HG03159 (cell line): ENCODE results near the gene PDE4D.

Experiments used
- ATAC-seq: cut with Tn5 transposase; IDR thresholded peaks from one replicate; pipeline ENCODE4 v1.9.1; 2021; ENCODE audit warnings: mild to moderate bottlenecking, moderate library complexity; ENCODE audit not compliant: unreplicated experiment

The PDE4D gene

DNA sequence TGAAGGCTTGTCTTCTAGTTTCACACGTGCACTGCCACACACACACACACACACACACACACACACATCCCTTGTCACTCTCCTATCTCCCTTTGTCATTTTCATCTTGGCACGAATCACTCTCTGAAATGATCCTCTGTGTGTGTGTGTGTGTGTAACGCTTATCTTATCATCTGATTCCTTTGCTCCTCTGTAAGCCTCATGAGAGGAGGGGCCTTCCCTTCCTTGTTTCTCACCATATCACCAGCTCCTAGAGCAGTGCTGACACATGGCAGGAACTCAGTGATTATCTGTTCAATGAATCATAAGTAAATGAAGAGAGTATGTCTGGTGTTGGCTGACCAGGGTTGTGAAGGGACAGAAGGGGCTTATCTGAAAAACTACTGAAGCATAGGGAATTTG, 53.3 kb downstream of the PDE4D start:
- no peak for ATAC-seq

DNA sequence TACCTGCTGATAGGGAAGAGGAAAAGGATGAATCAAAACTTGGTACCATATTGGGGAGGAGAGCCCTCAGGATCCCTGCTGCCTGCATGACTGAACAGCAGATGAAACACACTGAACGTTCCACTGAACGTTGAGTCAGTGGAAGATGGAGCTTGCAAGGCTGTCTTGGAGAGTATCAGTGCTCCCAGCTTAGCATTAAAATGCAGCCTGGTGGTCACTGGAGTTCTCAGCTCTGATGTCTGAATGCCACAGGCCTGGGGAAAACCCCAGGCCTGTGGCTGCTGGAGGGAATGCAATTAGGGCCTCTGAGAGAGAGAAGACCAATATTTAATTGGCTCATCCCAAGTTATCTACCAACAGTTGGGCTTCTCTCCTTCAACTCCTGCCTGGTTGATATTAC, 54.5 kb downstream of the PDE4D start:
- ATAC-seq: no peak

DNA sequence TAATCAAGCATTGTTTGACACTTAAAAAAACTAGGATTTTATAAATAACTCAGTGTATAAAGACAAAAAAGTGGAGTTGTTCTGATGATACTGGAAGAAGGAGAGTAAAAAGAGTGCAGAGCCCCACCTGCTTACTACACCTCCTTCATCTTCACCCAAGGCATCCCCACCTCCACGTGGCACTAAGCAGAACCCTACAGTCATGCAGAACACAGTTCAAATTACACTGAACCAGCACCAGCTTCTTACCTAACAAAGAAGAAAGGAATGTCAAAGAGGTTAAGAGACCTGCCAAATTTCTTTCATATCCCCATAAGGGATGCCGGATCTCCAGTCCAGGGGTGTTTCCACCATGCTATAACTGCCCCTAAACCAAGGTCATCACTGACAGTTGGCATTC, 55.5 kb downstream of the PDE4D start:
- ATAC-seq: no peak

GRCh38 chr5:59837071-59837470, 56.5 kb downstream of the PDE4D start:
- no peak for ATAC-seq

- no peak for ATAC-seq
Measured at GRCh38 chr5:59835800-59836199, 57.7 kb downstream of the PDE4D start.

DNA sequence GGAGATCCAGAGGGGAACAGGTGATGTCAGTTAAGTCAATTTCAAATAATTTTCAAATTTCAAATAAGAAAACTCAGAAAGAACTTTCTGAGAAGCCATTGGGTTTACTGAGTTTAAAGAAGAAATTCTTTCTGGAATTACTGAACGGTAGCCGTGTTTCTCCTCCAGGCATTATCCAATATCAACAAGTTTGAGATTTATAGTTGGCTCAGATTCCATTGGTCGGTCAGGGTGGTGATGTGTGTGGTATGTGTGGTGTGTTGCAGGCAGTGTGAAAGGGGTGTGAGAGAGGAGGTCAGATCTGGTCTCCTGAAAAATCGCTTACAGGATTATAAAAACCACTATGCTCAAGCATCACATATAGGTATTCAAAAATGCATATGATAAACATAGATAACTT, 60.1 kb downstream of the PDE4D start:
- ATAC-seq: no peak

- ATAC-seq: no peak
Measured at GRCh38 chr5:59832577-59833301, 60.8 kb downstream of the PDE4D start.

GRCh38 chr5:59831326-59832010, 62.1 kb downstream of the PDE4D start:
- no peak for ATAC-seq

- no peak for ATAC-seq
Measured at GRCh38 chr5:59830536-59831200, 62.9 kb downstream of the PDE4D start.

- no peak for ATAC-seq
Measured at GRCh38 chr5:59829922-59830321, 63.6 kb downstream of the PDE4D start.

GRCh38 chr5:59829386-59829785, 64.1 kb downstream of the PDE4D start:
- no peak for ATAC-seq

DNA sequence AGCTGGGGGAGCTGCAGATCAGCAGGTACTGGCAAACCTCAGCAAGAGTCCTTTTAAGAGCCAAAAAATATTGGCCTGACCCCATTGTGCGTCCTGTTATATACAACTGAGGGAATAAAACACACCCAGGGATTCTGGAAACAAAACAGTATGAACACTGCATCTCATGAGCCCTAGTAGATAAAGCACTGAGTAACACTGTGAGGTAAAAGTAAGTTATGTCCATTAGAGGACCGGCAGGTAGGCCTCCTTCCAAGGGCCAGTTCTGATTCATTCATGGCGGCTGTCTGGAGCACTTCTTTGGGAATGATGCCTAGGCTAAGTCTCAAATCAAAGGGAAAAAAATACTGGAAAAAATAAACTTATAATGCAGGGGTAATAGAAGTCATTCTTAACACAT, 64.9 kb downstream of the PDE4D start:
- no peak for ATAC-seq

- no peak for ATAC-seq
Measured at GRCh38 chr5:59826996-59827395, 66.5 kb downstream of the PDE4D start.

- ATAC-seq: no peak
Measured at GRCh38 chr5:59823420-59823819, 70.1 kb downstream of the PDE4D start.

- no peak for ATAC-seq
Measured at GRCh38 chr5:59819806-59820205, 73.7 kb downstream of the PDE4D start.

DNA sequence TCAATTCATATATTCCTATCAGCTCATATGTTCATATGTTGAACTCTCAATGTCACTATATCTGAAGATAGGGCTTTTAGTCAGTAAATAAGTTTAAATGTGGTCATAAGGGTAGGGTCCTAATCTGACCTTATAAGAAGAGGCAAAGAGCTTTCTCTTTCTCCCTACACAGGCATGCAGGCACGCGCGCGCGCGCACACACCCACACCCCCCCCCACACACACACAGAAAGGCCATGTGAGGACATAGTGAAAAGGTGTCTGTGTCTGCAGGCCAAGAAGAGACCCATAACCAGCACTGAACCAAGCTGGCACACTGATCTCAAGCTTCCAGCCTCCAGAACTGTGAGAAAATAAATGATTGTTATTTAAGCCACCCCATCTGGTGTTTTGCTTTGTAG, 76.0 kb downstream of the PDE4D start:
- no peak for ATAC-seq

- ATAC-seq: no peak
Measured at GRCh38 chr5:59816654-59817300, 76.7 kb downstream of the PDE4D start.

- ATAC-seq: no peak
Measured at GRCh38 chr5:59814537-59814872, 79.0 kb downstream of the PDE4D start.

GRCh38 chr5:59813761-59814536, 79.6 kb downstream of the PDE4D start:
- peak; percentile 68 for ATAC-seq

DNA sequence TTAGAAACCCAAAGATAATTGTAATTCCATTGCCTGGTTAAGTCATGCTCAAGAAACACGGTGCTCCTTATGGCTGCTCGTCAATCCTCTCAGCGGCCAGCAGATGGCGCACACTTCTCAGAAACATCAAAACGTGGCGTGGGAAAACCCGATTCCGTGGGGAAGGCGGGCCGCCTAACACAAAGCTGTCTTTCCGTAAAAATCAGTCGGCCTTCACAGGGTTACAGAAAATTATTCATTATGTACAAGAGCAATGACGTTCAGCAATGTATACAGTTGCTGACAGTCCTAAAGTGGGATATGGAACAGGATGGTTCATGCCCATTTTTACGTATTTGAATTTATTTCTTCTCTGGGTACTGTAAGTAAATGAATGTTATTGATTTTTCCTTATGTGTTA, 83.5 kb downstream of the PDE4D start:
- ATAC-seq: peak; percentile 58

DNA sequence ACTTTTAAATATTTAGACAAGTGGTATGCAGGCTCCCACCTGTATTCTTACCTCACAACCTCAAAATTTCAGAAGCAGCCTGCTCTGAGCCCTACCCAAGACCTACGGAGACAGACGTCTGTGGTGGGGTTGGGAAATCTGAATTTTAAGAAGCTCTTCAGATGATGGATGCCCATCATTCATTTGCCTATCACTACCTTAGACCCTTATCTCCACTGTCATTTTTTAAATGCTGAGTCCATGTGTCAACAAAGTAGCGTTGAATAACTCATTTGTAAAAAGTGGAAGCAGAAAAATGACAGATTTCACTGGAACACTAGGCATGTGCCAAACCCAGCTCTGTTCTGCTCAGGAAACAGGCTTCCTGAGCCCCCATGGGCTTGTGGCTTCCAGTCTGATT, 85.7 kb downstream of the PDE4D start:
- ATAC-seq: no peak
